ENCODE results near the gene PVALEF. TPM values are rescaled to one million over a fixed set of nuclear protein-coding genes. Genes with fewer than 3 reads are reported as not detected.
"Not testable (repeated sequence)": the region's sequence is repeated elsewhere in the genome, so short reads cannot be mapped to it uniquely, and the experiment has no call there.

Gene PVALEF
- total and polyA plus RNA-seq, 9 donors, result not detected

DNA sequence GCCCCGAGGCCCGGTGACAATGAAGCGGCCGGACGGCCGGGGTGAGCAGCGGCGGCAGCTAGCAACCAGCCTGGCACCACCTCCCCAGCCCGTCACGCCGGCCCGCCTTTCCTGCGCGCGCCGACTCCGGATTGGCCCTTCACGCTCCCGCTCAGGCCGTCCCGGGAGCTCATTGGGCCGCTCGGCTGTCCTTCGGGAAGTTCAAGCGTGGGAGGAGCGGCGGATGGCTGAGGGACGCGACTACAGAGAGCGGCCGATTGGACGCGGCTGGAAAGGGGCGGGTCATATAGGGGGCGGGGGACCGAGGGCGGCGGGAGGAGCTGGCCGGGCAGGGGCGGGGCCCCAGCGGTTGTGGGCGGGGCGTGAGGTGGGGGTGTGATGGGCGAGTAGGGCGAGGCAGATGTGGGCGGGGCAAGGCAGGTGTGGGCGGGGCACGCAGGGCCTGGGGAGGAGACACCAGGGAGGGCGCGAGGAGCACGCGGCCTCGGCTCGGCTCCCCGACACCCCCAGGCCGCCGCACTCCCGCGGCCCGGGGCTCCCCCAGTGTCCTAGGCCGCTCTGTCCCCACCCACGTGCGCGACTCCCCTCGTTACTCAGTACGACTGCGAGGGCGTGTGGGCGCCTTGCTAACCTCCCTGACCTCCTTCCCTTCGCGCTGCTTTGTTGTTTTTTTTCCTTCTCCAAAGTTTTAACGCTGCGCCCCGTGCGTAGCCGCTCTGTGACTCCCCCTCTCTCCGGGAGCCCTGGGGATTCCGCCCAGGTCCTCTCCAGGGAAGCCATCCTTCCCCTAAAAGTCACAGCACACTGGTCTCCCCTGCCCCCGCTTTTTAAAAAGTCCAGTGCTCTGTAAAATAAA lies 57.8 kb downstream of the PVALEF start, which contains the start of gene CEP131:
Gene CEP131 (minus strand): TSS at position 60 of the 856 bp plus-strand sequence. CDS start 2,909 bp downstream, outside the sequence.
- H3K36me3 ChIP-seq, result no peaks in the 10 kb centered on the region
- WGBS, 3 donors, result 0 to 1% (median 0%) methylated on average over 57 to 79 of the region's 79 CpGs

DNA sequence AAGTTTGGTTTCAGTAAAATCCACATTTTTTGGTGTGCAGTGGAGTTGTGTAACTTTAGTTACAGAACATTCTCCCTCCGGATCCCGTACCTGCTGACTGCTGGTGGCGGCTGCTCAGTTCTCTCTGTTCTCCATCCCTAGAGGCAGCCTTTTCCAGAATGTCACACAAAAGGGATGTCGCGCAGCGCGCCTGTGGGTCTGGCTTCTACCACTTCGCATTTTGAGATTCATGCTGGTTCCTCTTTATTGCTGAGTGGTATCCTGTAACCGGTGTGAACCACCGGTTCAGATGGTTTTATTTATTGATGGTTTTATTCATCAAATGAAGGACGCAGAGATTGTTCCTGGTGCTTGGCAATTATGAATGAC lies 58.4 kb downstream of the PVALEF start:
- WGBS, 3 donors, result 17 to 34% (median 24%) methylated on average over 11 of the region's 11 CpGs
- Histone ChIP-seq H3K4me1 (ENCODE audit: insufficient read depth) (peaks cover 9% of the 10 kb centered on the region), H3K36me3 (no peaks in the 10 kb centered on the region), H3K27ac (peak overlapping the region; percentile 31 to 78), H3K9me3 (no peaks in the 10 kb centered on the region), H3K4me3 (no peak overlapping the region), H3K27me3 (no peaks in the 10 kb centered on the region)
- TF ChIP-seq POLR2A (IDR thresholded peaks at IDR 0.05), result no peak
- TF ChIP-seq, protein P1, sequence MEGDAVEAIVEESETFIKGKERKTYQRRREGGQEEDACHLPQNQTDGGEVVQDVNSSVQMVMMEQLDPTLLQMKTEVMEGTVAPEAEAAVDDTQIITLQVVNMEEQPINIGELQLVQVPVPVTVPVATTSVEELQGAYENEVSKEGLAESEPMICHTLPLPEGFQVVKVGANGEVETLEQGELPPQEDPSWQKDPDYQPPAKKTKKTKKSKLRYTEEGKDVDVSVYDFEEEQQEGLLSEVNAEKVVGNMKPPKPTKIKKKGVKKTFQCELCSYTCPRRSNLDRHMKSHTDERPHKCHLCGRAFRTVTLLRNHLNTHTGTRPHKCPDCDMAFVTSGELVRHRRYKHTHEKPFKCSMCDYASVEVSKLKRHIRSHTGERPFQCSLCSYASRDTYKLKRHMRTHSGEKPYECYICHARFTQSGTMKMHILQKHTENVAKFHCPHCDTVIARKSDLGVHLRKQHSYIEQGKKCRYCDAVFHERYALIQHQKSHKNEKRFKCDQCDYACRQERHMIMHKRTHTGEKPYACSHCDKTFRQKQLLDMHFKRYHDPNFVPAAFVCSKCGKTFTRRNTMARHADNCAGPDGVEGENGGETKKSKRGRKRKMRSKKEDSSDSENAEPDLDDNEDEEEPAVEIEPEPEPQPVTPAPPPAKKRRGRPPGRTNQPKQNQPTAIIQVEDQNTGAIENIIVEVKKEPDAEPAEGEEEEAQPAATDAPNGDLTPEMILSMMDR (IDR thresholded peaks at IDR 0.05), result no peak
- no peak for TF ChIP-seq EP300 (IDR thresholded peaks at IDR 0.05)
- intact Hi-C loops (cut with DNase I), result loop anchor here in 1 of 4 donors (5.0 kb wide), 1 partner anchor 81 kb away; no protein-coding TSS in a partner anchor
- DNase-seq, result peak in 1 of 5 donors; percentile 36

More for the DNA sequence above, 57.8 kb downstream of the PVALEF start, which contains the start of gene CEP131:
- Histone ChIP-seq H3K9me3 (no peaks in the 10 kb centered on the region), H3K27ac (peak within 1 kb of the TSS; percentile 31 to 78), H3K4me1 (ENCODE audit: insufficient read depth) (peaks cover 9% of the 10 kb centered on the region), H3K4me3 (peak within 1 kb of the TSS; percentile 92), H3K27me3 (no peaks in the 10 kb centered on the region)
- intact Hi-C loops (cut with DNase I), result loop anchor here in 1 of 4 donors (5.0 kb wide), 1 partner anchor 81 kb away; no protein-coding TSS in a partner anchor
- DNase-seq, result peak; percentile 99
- TF ChIP-seq POLR2A (IDR thresholded peaks at IDR 0.05), result no peak
- TF ChIP-seq, protein P1 (IDR thresholded peaks at IDR 0.05), result no peak
- no peak for TF ChIP-seq EP300 (IDR thresholded peaks at IDR 0.05)

DNA sequence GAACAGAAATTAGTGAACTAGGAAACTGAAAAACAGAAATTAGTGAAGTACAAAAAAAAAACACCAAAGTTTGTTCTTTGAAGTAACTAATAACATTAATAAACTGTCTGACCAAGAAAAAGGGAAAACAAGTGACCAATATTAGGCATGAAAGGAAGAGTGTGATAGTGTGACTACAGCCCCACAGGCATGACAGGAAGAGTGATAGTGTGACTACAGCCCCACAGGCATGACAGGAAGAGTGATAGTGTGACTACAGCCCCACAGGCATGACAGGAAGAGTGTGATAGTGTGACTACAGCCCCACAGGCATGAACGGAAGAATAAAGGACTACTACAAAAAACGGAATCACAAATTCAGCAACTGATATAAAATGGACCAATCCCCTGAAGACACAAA lies 62.3 kb downstream of the PVALEF start:
- intact Hi-C loops (cut with DNase I); DNase-seq: not testable (repeated sequence)

DNA sequence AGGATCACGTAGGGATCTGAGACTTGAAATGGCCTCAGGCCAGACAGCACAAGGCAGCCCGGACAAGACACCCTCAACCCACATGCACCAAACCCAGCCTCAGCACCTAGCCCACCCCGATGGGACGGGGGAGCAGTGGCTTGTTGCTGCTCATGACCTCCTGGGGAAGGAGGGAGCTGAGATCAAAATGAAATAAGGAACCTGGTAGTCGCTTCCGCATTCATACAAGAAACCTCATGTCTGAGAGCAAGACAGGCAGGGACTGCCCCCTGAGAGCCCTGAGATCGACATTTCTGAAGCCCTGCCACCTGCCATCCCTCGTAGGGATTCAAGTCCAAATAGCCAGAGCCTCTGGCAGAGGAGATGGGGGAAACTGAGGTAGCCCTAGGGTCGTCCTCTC lies 63.1 kb downstream of the PVALEF start:
- H3K9me3 ChIP-seq, result no peaks in the 10 kb centered on the region
- WGBS, 3 donors, result 70 to 75% (median 74%) methylated on average over 9 of the region's 9 CpGs
- TF ChIP-seq, protein P1 (IDR thresholded peaks at IDR 0.05), result no peak
- TF ChIP-seq EP300 (IDR thresholded peaks at IDR 0.05) (no peak), POLR2A (IDR thresholded peaks at IDR 0.05) (no peak)
- H3K4me1 ChIP-seq (ENCODE audit: insufficient read depth), result no peaks in the 10 kb centered on the region
- H3K27me3 ChIP-seq, result no peaks in the 10 kb centered on the region
- no peak overlapping the region for H3K27ac ChIP-seq
- intact Hi-C loops (cut with DNase I), result no loop called here
- no peaks in the 10 kb centered on the region for H3K36me3 ChIP-seq
- H3K4me3 ChIP-seq, result no peak overlapping the region
- DNase-seq, result no peak

More for the DNA sequence above, 62.3 kb downstream of the PVALEF start:
- not testable (repeated sequence) for H3K4me1 ChIP-seq (ENCODE audit: insufficient read depth); H3K27ac ChIP-seq; H3K36me3 ChIP-seq; H3K9me3 ChIP-seq; H3K4me3 ChIP-seq; H3K27me3 ChIP-seq
- WGBS, 3 donors, result 75 to 90% (median 76%) methylated on average over 2 of the region's 2 CpGs
